ENCODE measurements around the gene PNPLA5.

- TF ChIP-seq, protein P1, sequence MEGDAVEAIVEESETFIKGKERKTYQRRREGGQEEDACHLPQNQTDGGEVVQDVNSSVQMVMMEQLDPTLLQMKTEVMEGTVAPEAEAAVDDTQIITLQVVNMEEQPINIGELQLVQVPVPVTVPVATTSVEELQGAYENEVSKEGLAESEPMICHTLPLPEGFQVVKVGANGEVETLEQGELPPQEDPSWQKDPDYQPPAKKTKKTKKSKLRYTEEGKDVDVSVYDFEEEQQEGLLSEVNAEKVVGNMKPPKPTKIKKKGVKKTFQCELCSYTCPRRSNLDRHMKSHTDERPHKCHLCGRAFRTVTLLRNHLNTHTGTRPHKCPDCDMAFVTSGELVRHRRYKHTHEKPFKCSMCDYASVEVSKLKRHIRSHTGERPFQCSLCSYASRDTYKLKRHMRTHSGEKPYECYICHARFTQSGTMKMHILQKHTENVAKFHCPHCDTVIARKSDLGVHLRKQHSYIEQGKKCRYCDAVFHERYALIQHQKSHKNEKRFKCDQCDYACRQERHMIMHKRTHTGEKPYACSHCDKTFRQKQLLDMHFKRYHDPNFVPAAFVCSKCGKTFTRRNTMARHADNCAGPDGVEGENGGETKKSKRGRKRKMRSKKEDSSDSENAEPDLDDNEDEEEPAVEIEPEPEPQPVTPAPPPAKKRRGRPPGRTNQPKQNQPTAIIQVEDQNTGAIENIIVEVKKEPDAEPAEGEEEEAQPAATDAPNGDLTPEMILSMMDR (IDR thresholded peaks at IDR 0.05): no peak
- TF ChIP-seq POLR2AphosphoS5 (IDR thresholded peaks at IDR 0.05; ENCODE audit: low read depth, low read length) (no peak), REST (IDR thresholded peaks at IDR 0.05; ENCODE audit: insufficient read depth in 1 of 2, low read depth in 2 of 2, low read length in 1 of 2) (no peak), TCF7L2 (IDR thresholded peaks at IDR 0.05; ENCODE audit: low read depth, low read length) (no peak)
Observed at GRCh38 chr22:43840851-43841250, 51.0 kb downstream of the PNPLA5 start.

Data from Panc1 (cell line).